ENCODE measurements around the gene UBTD1.

UBTD1 gene, protein sequence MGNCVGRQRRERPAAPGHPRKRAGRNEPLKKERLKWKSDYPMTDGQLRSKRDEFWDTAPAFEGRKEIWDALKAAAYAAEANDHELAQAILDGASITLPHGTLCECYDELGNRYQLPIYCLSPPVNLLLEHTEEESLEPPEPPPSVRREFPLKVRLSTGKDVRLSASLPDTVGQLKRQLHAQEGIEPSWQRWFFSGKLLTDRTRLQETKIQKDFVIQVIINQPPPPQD

DNA sequence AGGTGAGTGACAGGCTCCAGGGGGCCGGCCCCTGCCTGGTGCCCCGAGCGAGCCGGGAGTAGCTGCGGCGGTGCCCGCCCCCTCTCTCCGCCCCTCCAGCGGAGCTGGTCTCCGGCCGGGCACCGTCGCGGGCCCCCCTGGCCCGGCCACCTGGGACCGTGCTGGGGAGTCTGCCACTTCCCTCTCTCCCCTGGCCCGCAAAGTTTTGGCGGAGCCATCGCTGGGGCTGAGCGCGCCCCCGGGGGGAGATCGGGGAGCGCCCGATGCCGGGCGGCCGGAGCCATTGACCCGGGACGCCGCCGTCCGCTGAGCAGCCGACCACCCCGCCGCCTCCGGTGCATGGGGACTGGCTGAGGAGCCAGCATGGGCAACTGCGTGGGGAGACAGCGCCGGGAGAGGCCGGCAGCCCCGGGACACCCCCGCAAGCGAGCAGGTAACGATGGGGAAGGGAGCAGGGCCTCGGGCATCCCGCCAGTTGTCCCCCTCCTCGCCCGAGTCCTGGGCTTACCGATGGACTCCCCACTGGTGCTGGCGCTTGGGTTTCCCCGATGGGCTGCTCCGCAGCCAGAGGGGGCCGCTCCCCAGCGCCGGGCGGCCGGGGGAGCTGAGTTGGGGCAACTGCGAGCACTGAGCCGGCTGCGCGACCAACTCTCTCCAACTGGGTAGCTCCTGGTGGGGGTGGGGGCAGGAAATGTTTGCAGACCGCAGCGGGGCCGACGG is at the start of gene UBTD1:
UBTD1 (plus strand) TSS at position 84 of the 720 bp plus-strand sequence; CDS start at position 364, 280 bp downstream.
- TF ChIP-seq GATA2 (IDR thresholded peaks at IDR 0.05; ENCODE audit: low read depth, low read length), result no peak
- no peak for TF ChIP-seq GATA3 (IDR thresholded peaks at IDR 0.05; ENCODE audit: low read depth, low read length)

DNA sequence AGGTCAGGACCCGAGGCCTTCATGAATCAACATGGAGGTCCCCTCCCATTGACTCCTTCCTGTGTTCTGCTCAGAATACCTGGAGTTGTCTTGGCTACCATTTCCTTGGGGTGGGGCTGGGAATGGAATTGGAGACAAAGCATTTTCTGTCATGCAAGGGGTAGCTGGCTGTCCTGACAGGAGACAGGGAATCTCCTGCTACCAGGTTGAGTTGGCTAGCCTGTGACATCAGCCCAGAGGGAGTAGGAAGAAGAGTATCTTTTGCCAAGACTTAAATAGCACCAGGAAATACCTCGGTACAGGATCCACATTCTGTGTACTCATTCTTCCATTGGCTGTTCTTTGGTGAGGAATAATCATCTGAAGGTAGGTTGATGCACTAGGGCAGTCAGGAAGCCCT is 47.9 kb upstream of the UBTD1 start:
- TF ChIP-seq GATA2 (IDR thresholded peaks at IDR 0.05; ENCODE audit: low read depth, low read length) (no peak), GATA3 (IDR thresholded peaks at IDR 0.05; ENCODE audit: low read depth, low read length) (no peak)

DNA sequence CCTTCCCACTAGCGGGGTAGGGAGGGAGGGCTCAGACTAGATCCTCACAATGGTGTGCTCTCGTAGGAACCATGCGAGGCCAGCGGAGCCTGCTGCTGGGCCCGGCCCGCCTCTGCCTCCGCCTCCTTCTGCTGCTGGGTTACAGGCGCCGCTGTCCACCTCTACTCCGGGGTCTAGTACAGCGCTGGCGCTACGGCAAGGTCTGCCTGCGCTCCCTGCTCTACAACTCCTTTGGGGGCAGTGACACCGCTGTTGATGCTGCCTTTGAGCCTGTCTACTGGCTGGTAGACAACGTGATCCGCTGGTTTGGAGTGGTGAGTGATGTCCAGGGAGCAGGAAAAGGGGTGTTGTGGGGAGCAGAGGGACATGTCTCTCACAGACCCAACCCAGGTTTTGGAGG is 47.1 kb upstream of the UBTD1 start:
- no peak for TF ChIP-seq GATA2 (IDR thresholded peaks at IDR 0.05; ENCODE audit: low read depth, low read length)
- TF ChIP-seq GATA3 (IDR thresholded peaks at IDR 0.05; ENCODE audit: low read depth, low read length), result no peak

DNA sequence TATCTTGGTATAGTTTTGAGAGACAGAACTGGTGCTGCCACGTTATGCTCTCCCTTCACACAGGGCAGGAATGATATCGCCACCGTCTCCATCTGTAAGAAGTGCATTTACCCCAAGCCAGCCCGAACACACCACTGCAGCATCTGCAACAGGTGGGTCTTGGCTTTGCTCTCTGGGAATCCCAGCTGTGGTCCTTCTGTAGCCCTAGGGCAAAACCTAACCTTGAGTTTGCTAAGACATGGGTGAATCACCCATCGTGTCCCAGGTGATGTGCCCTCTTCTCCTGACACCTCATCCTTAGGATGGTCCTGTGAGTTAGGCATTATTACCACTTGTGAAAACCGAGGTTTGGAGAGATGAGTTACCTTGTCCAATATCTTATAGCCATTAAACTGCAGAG is 46.4 kb upstream of the UBTD1 start:
- no peak for TF ChIP-seq GATA3 (IDR thresholded peaks at IDR 0.05; ENCODE audit: low read depth, low read length)
- no peak for TF ChIP-seq GATA2 (IDR thresholded peaks at IDR 0.05; ENCODE audit: low read depth, low read length)

DNA sequence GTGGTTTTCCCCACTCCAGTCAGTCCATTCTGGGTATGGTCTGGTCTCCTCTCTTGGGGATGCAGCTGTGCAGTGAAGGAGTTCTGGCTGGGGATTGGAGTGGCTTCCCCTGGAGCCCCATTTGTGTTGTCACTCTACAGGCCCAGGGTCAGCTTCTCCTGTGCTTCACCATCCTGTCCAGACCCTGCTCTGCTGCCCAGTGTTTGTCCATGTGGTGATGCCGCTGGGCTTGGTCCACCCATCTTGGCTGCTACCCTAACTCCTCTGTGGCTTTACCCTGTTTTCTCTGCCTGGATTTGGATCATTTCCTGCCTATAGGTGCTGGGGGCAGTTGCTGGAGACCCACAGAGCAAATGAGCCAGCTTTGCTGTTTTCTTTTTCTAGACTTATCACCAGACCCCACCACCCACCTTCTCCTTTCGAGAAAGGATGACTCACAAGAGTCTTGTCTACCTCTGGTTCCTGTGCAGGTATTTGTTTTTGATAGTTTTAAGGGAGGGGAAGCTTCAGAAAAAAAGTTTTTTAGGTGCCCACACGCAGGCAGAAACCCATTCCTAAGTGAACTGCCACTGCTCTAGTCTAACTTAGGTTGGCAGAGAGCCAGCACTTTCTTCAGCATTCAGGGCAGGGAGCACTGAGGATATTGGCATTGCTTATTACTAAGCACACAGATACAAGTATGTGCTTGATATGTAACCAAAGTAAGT is 44.2 kb upstream of the UBTD1 start:
- no peak for TF ChIP-seq GATA2 (IDR thresholded peaks at IDR 0.05; ENCODE audit: low read depth, low read length)
- no peak for TF ChIP-seq GATA3 (IDR thresholded peaks at IDR 0.05; ENCODE audit: low read depth, low read length)

DNA sequence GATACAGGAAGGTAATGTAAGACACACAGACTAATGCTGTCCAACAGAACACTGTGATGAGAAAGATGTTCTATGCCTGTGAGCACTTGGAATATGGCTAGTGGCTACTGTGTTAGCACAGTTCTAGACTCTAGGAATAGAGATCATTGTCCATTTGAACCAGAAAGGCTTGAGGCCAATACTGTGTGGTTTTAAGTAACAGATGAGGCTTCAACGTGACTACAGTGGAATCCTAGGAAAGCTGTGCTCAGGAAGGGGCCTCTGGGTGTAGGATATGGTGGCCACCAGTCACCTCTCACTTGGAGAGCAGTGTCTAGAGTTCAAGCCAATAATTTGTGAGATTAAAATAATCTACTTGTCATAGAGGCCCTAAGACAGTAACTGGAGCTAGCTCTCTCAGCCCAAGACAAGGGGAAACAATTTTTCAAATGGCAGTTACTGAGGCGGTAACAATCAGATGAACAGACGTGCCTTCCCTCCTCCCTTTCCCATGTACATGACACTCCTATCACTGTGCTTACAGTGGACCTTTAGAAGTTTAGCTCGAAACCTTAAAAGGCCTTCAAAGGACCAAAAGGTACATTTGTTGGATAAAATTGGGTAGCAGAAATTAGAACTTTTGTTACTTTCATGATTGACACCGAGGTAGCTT is 42.6 kb upstream of the UBTD1 start:
- no peak for TF ChIP-seq GATA3 (IDR thresholded peaks at IDR 0.05; ENCODE audit: low read depth, low read length)

DNA sequence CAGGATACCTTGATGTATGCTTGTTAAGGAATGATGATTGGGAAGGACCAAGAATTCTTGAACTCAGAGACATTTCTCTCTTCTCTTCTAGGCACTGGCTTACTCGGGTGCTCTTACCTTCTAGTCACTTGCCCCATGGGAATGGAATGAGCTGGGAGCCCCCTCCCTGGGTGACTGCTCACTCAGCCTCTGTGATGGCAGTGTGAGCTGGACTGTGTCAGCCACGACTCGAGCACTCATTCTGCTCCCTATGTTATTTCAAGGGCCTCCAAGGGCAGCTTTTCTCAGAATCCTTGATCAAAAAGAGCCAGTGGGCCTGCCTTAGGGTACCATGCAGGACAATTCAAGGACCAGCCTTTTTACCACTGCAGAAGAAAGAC is 42.0 kb upstream of the UBTD1 start:
- no peak for TF ChIP-seq GATA2 (IDR thresholded peaks at IDR 0.05; ENCODE audit: low read depth, low read length)
- TF ChIP-seq GATA3 (IDR thresholded peaks at IDR 0.05; ENCODE audit: low read depth, low read length), result no peak

DNA sequence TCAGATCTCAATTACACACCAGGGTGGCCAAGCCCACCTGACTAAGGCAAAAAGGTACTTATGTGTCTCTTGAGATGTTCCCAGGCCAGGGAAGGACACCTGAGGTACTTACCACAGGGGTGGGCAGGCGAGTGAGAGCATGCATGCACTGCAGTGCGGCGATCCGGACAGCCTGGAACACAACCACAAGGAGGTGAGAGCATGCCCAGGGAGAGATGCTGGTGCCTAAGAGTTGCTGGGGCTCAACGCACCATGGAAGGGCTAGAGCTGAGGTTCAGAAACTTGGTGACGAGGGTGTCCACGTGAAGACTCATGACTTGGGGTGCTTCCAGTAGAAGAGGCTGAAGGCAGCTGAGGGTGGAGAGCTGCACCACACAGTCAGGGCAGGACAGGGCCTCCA is 39.6 kb upstream of the UBTD1 start:
- TF ChIP-seq GATA2 (IDR thresholded peaks at IDR 0.05; ENCODE audit: low read depth, low read length), result no peak
- TF ChIP-seq GATA3 (IDR thresholded peaks at IDR 0.05; ENCODE audit: low read depth, low read length), result no peak

DNA sequence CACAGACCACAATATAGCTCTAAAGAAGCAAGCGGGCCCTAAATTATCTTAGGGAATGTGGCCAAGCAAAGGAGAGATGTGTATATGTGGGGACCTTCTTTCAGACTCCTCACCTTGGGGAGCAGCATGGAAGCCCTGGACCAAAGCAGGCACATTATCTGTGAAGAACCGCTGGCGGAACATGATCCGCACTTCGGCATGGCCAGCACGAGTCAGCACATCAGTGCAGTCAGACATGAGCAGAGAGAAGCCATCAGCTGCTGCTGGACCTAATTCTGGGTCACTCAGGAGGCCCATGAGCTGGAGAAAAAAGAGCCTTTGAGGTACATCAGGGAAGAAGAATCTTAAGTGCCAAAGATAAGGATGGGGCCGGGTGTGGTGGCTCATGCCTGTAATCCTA is 38.8 kb upstream of the UBTD1 start:
- no peak for TF ChIP-seq GATA2 (IDR thresholded peaks at IDR 0.05; ENCODE audit: low read depth, low read length)
- no peak for TF ChIP-seq GATA3 (IDR thresholded peaks at IDR 0.05; ENCODE audit: low read depth, low read length)

DNA sequence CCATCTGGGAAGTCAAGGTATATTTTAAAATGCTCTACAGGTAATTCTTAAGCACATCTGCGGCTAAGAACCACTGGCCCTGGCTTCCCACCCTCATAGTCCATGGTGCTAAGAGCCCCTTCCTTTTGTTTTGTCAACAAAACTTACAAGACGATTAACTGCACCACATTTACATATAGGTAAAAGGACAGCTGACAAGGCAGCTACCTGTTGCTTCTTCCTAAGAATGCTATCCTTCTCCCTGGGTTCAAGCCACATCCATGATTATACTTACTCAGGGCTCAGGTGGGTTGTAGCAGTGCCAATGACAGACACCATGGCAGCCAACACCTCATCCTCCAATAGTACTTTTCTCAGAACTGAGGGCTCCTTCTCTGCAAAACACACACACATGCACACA is 36.4 kb upstream of the UBTD1 start:
- TF ChIP-seq GATA2 (IDR thresholded peaks at IDR 0.05; ENCODE audit: low read depth, low read length), result no peak
- no peak for TF ChIP-seq GATA3 (IDR thresholded peaks at IDR 0.05; ENCODE audit: low read depth, low read length)

DNA sequence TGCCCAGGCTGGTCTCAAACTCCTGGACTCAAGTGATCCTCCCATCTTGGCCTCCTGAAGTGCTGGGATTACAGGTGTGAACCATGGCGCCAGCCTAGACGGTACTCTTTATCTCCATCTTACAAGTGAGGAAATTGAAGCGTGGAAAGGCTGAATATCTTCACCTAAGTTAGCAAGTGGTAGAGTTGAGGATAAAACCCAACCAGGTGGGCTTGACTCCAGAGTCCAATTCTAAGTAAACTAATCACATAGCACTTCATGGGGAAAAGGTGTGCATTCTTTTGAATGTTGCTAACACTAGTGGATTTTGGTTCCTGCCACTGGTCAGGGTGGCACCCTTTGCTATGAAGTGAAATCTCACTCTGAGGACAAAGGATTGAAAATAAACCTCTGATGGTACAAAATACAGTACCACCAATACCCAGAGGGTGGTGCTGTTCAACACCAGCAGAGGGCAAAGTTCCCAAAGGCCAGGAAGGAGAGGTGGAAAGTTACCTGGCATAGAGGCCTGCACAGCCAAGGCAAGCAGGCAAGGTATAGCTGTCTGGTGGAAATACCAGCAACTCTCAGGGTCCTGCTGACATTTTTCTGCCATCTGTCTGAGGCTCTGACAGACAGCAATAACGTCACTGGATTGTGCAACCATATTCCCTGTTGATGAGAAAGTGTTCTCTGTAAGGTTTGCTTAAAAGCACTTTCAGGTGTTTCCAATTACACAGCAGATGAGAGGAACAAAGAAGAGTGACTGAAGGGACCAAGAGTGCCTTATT is 35.2 kb upstream of the UBTD1 start:
- TF ChIP-seq GATA3 (IDR thresholded peaks at IDR 0.05; ENCODE audit: low read depth, low read length) (no peak), GATA2 (IDR thresholded peaks at IDR 0.05; ENCODE audit: low read depth, low read length) (no peak)

DNA sequence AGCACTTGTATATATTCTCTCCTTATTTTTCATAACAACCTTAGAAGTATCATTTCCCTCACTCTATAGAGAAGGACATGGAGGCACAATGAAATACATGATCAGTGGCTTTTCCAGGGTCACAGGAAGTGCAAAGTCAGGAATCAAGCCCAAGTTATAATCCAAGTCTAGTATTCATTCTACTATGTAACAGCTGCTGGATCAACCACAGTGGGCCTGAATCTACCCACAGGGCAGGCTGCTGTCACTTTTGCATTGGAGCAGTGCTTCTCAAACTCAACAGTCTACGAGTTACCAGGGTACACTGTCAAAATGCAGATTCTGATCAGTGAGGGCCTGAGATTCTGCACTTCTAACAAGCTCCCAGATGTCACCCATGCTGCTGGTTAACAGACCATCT is 34.5 kb upstream of the UBTD1 start:
- no peak for TF ChIP-seq GATA2 (IDR thresholded peaks at IDR 0.05; ENCODE audit: low read depth, low read length)
- no peak for TF ChIP-seq GATA3 (IDR thresholded peaks at IDR 0.05; ENCODE audit: low read depth, low read length)

DNA sequence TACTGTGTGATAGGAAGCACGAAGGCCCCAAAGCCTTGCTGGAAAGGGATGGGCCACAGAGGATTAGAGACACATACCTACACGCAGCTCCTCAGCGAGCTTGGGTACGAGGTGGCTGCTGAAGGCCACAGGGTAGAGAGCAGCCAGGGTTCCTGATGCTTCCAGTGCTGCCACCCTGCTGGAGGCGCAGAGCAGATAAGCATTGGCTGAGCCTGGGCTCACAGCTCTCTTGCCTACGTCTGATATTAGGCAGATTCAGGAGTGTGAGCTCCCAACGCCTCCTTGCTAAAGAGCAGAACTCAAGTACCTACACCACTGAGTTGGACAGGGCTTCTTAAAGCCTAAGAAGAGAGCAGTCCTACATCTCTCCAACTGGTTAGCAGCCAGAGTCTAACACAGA is 32.7 kb upstream of the UBTD1 start:
- TF ChIP-seq GATA3 (IDR thresholded peaks at IDR 0.05; ENCODE audit: low read depth, low read length), result no peak
- TF ChIP-seq GATA2 (IDR thresholded peaks at IDR 0.05; ENCODE audit: low read depth, low read length), result no peak

DNA sequence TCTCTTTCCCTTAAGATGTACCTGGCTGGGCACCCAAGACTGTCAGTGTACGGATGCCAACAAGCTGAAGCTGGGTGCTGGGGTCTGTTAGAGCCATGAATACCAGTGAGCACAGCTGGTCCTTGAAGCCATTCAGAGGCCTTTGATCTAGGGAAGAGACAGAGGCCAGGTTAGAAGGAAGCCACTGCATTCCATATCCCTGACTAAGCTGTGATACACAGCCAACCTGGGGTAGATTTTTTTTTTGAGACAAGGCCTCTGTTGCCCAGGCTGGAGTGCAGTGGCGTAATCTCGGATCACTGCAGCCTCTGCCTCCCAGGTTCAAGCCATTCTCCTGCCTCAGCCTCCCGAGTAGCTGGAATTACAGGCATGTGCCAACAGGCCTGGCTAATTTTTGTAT is 32.0 kb upstream of the UBTD1 start:
- TF ChIP-seq GATA2 (IDR thresholded peaks at IDR 0.05; ENCODE audit: low read depth, low read length) (no peak), GATA3 (IDR thresholded peaks at IDR 0.05; ENCODE audit: low read depth, low read length) (no peak)

Measured in SH-SY5Y (cell line).